Lung (tissue), 12 donors: ENCODE results near the gene SLC7A5. TPM values are rescaled to one million over a fixed set of nuclear protein-coding genes. Genes with fewer than 3 reads are reported as not detected.
"Not testable (repeated sequence)": the region's sequence is repeated elsewhere in the genome, so short reads cannot be mapped to it uniquely, and the experiment has no call there.

Experiments
- ATAC-seq: fragments of 200-7000 bp; cut with Tn5 transposase; one replicate; pipeline ENCODE4 v1.9.1; 2020; ENCODE audit warnings: moderate number of reproducible peaks; ENCODE audit not compliant: insufficient read depth, low FRiP score
- DNase-seq, 3 donors: peaks; one replicate each; pipeline ENCODE4 v3.0.0-alpha.2; 2013 to 2017
- H3K27ac ChIP-seq, 2 donors: one replicate each; pipeline ENCODE4 v1.5.1; 2013; ENCODE audit warnings: mild to moderate bottlenecking in 2 of 2, moderate library complexity in 2 of 2, control low read depth in 1 of 2, inconsistent platforms in 1 of 2, low read depth in 1 of 2, low read length in 1 of 2
- H3K27me3 ChIP-seq, 3 donors: one replicate each; pipeline ENCODE4 v1.5.1; 2013; ENCODE audit warnings: low read length in 2 of 3; ENCODE audit not compliant: control insufficient read depth in 3 of 3, insufficient read depth in 3 of 3
- H3K36me3 ChIP-seq, 4 donors: one replicate each; pipeline ENCODE4 v1.5.1; 2013; ENCODE audit warnings: low read length in 4 of 4, mild to moderate bottlenecking in 1 of 4, moderate library complexity in 1 of 4; ENCODE audit not compliant: control insufficient read depth in 4 of 4, insufficient read depth in 4 of 4
- H3K4me1 ChIP-seq, 5 donors: one replicate each; pipeline ENCODE4 v1.5.1; 2013; ENCODE audit warnings: low read length in 5 of 5, mild to moderate bottlenecking in 2 of 5, moderate library complexity in 1 of 5; ENCODE audit not compliant: control insufficient read depth in 5 of 5, insufficient read depth in 5 of 5
- H3K4me3 ChIP-seq: one replicate; pipeline ENCODE4 v1.5.1; 2013; ENCODE audit warnings: mild to moderate bottlenecking, control low read depth, moderate library complexity
- H3K9ac ChIP-seq, 2 donors: one replicate each; pipeline ENCODE4 v1.5.1; 2013; ENCODE audit warnings: low read length in 2 of 2, control low read depth in 1 of 2; ENCODE audit not compliant: insufficient read depth in 1 of 2
- H3K9me3 ChIP-seq, 4 donors: one replicate each; pipeline ENCODE4 v1.5.1; 2013; ENCODE audit warnings: low read length in 3 of 4, mild to moderate bottlenecking in 1 of 4, moderate library complexity in 1 of 4; ENCODE audit not compliant: control insufficient read depth in 4 of 4, insufficient read depth in 3 of 4
- WGBS, 2 donors: extraction: QIAGEN DNeasy Blood & Tissue Kit; methylation state at CpG; one replicate each; pipeline ENCODE4 v1.1.7; 2013; 5-methylcytosine and 5-hydroxymethylcytosine counted together
- polyA plus RNA-seq, 2 donors: library from polyadenylated mRNA; stranded (reverse); fragments of 200-250 nt; gene quantifications; one replicate each; pipeline ENCODE4 v1.2.1, GENCODE V29; 2013
- total RNA-seq, 2 donors: library from RNA; depleted of rRNA in 1 of 2; stranded (reverse); fragments of >200 nt in 1 of 2; gene quantifications; one replicate each; pipeline ENCODE4 v1.2.1, GENCODE V29; 2014 to 2021
- TF ChIP-seq, protein P1 (sequence below): IDR thresholded peaks from 2 replicates; pipeline ENCODE4 v1.5.1; 2012; ENCODE audit warnings: mild to moderate bottlenecking; ENCODE audit errors: control extremely low read depth, extremely low read depth
- donor health status: control.
- donor health status: control.
- donor health status: Bipolar disorder and iron deficiency.
- donor health status: healthy.
- donor health status: DM: yes; HTN: yes; CAD: no.

Gene SLC7A5
- total and polyA plus RNA-seq, 4 donors, result 4.0 to 36.1 (median 19.8) TPM

DNA sequence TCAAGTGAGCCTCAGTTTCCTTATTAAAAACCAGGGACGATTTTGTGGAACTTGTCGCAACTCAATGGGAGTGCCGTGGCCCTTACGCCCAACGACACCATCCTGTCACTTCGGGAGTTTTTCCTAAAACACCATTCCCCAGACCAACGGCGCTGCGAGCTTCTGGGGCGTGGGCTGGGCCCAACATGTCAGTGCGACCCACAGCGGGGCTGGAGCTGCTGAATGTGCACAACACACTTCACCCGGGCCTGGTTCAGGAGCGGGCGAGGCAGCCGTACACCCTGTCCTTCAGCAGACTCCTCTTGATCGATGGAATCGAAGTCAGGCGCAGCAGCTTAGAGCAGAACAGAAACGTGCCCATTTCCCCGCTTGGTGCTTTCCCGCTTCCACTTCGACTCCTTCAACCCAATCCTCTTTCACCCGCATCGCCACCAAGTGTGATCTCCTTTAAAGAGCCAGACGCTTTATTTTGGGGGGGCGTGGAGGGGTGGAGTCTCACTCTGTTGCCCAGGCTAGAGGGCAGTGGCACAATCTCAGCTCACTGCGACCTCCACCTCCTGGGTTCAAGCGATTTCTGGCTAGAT lies 13.2 kb upstream of the SLC7A5 start:
- Histone ChIP-seq H3K4me3 (no peak overlapping the region), H3K9me3 (peaks cover 0 to 11% (median 0%) of the 10 kb centered on the region in 4 donors), H3K27me3 (peaks cover 0 to 8% (median 0%) of the 10 kb centered on the region in 3 donors), H3K36me3 (no peaks in the 10 kb centered on the region), H3K9ac (no peak overlapping the region), H3K4me1 (peaks cover 0 to 15% (median 0%) of the 10 kb centered on the region in 5 donors), H3K27ac (no peak overlapping the region)
- TF ChIP-seq, protein P1, sequence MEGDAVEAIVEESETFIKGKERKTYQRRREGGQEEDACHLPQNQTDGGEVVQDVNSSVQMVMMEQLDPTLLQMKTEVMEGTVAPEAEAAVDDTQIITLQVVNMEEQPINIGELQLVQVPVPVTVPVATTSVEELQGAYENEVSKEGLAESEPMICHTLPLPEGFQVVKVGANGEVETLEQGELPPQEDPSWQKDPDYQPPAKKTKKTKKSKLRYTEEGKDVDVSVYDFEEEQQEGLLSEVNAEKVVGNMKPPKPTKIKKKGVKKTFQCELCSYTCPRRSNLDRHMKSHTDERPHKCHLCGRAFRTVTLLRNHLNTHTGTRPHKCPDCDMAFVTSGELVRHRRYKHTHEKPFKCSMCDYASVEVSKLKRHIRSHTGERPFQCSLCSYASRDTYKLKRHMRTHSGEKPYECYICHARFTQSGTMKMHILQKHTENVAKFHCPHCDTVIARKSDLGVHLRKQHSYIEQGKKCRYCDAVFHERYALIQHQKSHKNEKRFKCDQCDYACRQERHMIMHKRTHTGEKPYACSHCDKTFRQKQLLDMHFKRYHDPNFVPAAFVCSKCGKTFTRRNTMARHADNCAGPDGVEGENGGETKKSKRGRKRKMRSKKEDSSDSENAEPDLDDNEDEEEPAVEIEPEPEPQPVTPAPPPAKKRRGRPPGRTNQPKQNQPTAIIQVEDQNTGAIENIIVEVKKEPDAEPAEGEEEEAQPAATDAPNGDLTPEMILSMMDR, result no peak
- DNase-seq (no peak), ATAC-seq (no peak)
- WGBS, 2 donors, result 88 to 91% methylated on average over 29 of the region's 29 CpGs

DNA sequence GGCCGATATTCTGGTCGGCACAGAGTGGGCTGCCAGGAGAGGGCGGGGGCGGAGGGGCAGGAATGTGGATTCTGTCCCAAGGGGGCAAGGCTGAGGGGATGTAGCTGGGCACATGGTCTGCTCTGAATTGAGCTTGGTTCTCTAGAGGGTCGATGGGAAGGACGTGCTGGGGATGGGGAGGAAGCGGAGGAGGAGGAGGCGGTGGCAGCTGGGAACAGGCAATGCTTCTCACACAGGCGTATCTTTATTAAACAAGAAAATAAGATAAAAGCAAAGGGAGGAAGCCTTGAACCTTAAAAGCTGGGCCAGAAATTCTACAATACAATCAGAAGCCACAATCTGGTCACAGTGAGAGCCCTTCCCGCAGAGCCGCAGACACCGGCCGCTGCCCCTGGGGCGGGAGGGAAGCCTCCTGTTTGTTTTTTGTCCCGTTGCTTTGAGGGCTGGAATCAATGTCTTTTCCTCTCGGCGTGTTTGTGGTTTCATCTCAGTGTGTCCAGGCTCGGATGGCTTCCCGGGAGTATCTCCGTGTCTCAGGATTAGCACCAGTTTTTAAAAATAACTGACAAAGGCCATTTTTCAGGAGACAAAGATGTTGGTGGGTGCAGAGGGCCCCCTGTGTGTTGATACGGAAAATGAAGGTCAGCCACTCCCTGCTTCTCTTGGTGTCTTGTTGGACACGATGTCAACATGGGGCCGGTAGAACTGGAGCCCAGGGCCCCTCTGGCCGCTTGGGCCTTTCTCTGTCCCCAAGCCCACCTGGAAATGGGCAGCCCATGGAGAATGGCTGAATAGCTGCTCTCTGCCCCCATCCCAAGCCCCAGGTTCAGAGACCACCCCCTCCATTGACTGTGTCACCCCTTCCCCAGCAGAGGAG lies 12.3 kb upstream of the SLC7A5 start:
- no peak overlapping the region for H3K4me3 ChIP-seq
- H3K4me1 ChIP-seq, result peaks cover 0 to 15% (median 0%) of the 10 kb centered on the region in 5 donors
- WGBS, 2 donors, result 42 to 48% methylated on average over 22 to 24 of the region's 24 CpGs
- peaks cover 0 to 8% (median 0%) of the 10 kb centered on the region in 3 donors for H3K27me3 ChIP-seq
- no peak for DNase-seq
- H3K9ac ChIP-seq, result no peak overlapping the region
- TF ChIP-seq, protein P1, result no peak
- peaks cover 0 to 11% (median 0%) of the 10 kb centered on the region in 4 donors for H3K9me3 ChIP-seq
- H3K36me3 ChIP-seq, result no peaks in the 10 kb centered on the region
- no peak for ATAC-seq
- no peak overlapping the region for H3K27ac ChIP-seq

DNA sequence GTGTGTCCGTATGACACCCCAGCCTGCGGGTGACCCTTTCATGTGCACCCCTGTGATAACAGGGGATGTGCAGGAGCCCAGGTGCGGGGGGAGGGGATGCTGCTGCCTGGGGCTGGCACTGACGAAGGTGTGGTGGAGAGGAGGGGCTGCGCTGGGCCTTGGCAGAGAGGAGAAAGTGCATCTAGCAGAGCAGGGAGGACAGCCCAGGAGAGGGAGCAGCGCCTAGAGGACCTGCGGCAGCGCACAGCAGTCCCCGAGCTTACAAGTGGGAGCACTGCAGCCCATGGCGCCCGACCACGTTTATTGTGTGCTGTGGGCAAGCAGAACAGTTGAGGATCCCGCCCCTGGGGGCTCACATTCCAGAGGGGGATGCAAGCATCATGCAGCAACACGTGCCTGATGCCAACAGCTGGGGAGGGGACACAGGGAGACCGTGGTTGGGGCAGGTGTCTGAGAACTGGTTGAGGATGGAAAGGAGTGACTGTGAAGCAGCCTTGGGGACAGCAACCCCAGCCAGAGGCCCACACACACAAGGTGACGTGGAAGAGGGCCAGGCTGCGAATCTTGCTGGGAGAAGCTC lies 10.9 kb upstream of the SLC7A5 start:
- H3K4me1 ChIP-seq, result peaks cover 0 to 15% (median 0%) of the 10 kb centered on the region in 5 donors
- H3K4me3 ChIP-seq, result no peak overlapping the region
- 65 to 76% methylated on average over 17 of the region's 17 CpGs for WGBS, 2 donors
- TF ChIP-seq, protein P1, result no peak
- ATAC-seq, result no peak
- H3K9ac ChIP-seq, result no peak overlapping the region
- H3K27me3 ChIP-seq, result peaks cover 0 to 8% (median 1%) of the 10 kb centered on the region in 3 donors
- DNase-seq, result peak in 1 of 3 donors; percentile 36
- H3K36me3 ChIP-seq, result no peaks in the 10 kb centered on the region
- peaks cover 0 to 11% (median 0%) of the 10 kb centered on the region in 4 donors for H3K9me3 ChIP-seq
- H3K27ac ChIP-seq, result no peak overlapping the region

DNA sequence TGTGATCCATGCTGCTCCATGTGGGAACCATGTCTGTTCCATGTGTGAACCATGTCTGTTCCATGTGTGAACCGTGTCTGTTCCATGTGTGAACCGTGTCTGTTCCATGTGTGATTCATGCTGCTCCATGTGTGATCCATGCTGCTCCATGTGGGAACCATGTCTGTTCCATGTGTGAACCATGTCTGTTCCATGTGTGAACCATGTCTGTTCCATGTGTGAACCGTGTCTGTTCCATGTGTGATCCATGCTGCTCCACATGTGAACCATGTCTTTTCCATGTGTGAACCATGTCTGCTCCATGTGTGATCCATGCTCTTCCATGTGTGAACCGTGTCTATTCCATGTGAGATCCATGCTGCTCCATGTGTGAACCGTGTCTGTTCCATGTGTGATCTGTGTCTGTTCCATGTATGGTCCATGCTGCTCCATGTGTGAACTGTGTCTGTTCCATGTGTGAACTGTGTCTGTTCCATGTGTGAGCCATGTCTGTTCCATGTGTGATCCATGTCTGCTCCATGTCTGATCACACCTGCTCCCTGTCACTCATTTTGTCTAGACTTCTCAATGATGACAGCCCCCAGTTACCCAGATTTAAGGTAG lies 10.2 kb upstream of the SLC7A5 start:
- 94 to 95% methylated on average over 5 of the region's 5 CpGs for WGBS, 2 donors
- peaks cover 0 to 11% (median 0%) of the 10 kb centered on the region in 4 donors for H3K9me3 ChIP-seq
- not testable (repeated sequence) for H3K4me3 ChIP-seq, H3K36me3 ChIP-seq, H3K27ac ChIP-seq, DNase-seq, H3K9ac ChIP-seq, ATAC-seq
- peaks cover 0 to 15% (median 0%) of the 10 kb centered on the region in 5 donors for H3K4me1 ChIP-seq
- H3K27me3 ChIP-seq, result peaks cover 0 to 12% (median 7%) of the 10 kb centered on the region in 3 donors
